Mammary epithelial cell (primary cell): Measurements from ENCODE around the gene CPEB3.

Experiments used
- CTCF ChIP-seq, 2 donors: IDR thresholded peaks in 1 of 2; conservative IDR thresholded peaks in 1 of 2; 2 replicates each; pipeline ENCODE4 v1.5.1; 2011 to 2012; ENCODE audit warnings: inconsistent platforms in 2 of 2, low read length in 2 of 2, mild to moderate bottlenecking in 2 of 2, control low read depth in 1 of 2, low read depth in 1 of 2; ENCODE audit not compliant: insufficient read depth in 1 of 2; ENCODE audit errors: extremely low read depth in 1 of 2
- EZH2 ChIP-seq: IDR thresholded peaks from 2 replicates; pipeline ENCODE4 v1.6.1; 2012; ENCODE audit warnings: low read length, inconsistent platforms, borderline replicate concordance

DNA sequence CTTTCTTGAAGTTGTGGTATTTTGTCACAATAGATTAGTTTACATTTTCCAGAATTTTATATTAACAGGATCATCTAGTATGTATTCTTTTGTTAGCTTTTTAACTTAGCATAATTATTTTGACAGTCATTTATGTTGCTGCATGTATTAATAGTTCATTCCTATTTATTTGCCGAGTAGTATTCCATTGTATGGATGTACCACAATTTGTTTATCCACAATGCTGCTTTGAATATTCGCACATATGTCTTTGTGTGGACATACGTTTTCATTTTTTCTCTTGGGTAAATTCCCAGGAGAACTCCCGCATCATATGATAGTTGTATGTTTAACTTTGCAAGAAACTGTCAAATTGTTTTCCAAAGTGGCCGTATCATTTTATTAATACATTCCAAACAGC lies 115.7 kb downstream of the CPEB3 start:
- TF ChIP-seq CTCF (conservative IDR thresholded peaks at IDR 0.05 in 1 of 2, IDR thresholded peaks at IDR 0.05 in 1 of 2; ENCODE audit: extremely low read depth in 1 of 2, insufficient read depth in 1 of 2, low read depth in 1 of 2, low read length in 2 of 2): no peak
- TF ChIP-seq EZH2: no peak
